CD4-positive, alpha-beta T cell treated with Interleukin-4 for 4 hours (primary cell): ENCODE measurements around the gene FAM216B.
"Not testable (repeated sequence)": the region's sequence is repeated elsewhere in the genome, so short reads cannot be mapped to it uniquely, and the experiment has no call there.

Experiments
- DNase-seq: peaks from one replicate; pipeline ENCODE4 v3.0.0-alpha.2; 2020

Gene FAM216B

GRCh38 chr13:42781352-42781751 lies at the start of gene FAM216B:
Gene FAM216B (plus strand): TSS chr13:42781584. CDS start chr13:42784068, 2,484 bp downstream.
- no peak for DNase-seq

DNA sequence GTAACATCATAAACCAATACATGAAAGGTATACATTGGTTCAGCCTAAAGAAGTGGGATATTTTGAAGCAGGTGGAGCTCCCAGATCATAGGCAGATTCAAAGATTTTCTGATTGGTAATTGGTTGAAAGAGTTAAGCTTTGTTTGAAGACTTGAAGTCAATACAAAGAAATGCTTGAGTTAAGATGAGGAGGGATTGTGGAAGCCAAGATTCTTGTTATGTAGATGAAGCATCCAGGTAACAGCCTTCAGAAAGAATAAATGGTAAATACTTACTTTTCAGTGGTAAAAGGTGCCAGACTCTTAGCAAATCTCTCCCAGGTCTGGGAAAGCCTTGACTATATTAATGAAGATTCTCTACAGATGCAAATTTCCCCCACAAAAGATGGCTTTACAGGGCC lies 49.3 kb upstream of the FAM216B start:
- DNase-seq: no peak

- no peak for DNase-seq
These were observed 48.3 kb upstream of the FAM216B start for GRCh38 chr13:42733046-42733445.

DNA sequence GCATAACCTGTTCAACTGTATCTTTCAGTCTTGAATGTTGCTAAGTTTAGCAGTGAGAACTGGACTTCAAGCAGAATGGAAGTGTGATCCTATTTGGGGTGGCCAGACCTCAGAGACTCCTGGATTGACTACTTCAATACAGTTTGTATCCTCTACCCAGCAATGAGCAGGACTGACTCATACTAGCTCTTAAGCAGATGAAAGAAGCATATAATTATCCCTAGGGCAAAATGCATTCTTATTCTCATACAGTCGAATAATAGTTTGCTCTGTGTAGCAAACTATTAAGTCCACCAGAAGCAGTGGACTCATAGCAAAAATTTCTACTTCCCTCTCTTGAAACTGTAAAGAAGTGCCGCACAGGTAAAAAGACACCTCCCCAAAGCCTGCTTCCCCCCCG lies 46.4 kb upstream of the FAM216B start:
- no peak for DNase-seq

DNA sequence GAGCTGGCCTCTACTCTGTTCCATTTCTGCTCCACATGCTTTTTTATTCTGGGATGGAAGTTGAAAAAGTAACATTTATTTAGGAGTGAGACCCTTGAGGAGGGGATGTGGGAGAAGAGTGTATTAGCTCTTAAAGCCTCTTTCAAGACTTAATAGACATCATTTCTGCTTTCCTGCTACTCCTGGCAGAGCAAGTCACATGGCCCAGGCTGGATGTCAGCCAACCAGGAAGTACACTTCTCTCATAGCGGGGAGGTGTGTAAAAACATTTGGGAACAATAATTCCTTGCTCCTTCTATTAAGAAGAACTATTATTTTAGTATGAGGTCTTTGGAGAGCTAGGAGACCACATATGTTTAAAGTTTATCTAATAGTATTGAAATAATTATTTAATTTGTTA lies 40.6 kb upstream of the FAM216B start:
- no peak for DNase-seq

- no peak for DNase-seq
These were observed 39.5 kb upstream of the FAM216B start for GRCh38 chr13:42741914-42742313.

- no peak for DNase-seq
These were observed 35.7 kb upstream of the FAM216B start for GRCh38 chr13:42745655-42746054.

DNA sequence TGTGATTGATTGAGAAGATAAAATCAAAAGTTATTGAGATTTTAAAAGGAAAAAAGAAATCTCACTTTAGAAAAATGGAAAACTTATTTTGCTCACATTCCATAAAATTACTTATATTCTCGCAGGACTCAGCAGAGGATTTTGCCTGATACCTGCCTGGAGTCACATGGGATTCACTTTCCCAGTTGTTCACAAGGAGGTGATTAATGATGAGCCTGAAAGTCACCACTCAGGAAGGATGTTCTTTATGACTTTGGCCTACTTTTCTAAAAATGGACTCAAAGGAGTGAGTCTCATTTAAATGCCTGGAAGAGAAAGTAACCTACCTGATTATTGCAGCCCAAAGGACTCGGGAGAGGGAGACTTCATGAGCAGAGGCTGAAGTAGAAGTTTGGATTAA lies 34.5 kb upstream of the FAM216B start:
- no peak for DNase-seq

DNA sequence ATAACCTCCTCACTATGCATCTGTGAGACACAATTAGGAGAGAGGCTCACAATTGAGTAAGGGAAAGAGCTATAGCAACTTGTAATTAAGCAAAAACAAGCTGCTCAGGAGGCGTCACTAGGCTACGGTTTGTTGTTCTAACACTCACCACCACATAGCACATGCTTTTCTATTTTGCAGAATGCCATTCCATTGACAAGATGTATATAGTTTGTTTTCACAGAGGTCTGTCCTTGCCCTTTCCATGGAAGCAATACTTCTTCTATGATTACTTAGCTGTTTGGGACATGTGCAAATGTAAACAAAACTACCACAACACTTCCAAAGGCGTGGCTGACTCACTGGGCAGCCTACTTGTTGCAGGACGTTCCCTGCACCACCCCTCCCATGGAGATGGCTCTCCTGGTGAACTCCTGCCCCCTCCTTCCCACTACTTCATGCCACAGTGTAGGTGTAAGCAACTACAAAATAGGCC lies 33.9 kb upstream of the FAM216B start:
- no peak for DNase-seq

DNA sequence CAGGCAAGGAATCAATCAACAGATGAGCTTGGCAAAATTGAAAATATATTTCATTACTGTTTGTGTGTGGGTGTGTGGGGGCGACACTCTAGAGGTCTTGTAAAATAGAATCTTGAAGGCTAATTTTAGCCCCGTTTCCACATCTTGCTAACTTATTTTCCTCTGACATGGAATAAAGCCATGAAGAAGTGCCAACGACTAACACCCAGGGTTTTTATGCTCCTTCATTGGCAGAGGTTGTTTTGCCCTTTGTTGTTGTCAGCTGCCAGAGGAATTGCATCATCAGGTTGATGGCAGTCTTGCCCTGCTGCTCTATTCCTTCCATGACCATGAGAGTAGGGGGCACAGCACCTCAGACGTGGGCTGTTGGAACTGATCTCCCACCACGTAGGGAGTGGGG lies 30.6 kb upstream of the FAM216B start:
- no peak for DNase-seq

DNA sequence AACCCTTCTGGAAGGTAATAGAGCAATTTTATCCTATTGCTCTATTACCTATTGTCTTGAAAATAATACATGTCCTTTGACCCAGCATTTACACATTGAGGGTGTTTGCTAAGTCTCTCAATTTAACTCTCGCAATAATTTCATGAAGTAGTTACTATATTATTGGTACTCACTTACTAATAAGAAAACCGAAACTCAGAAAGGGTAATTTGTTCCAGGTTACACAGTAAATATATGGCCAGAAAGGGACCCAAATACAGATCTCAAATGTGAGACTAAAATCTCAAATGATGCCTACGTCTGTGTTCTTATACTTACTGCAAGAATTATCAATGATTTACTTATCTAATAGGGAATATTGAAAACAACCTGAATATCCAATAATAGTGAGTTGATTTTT lies 29.7 kb upstream of the FAM216B start:
- no peak for DNase-seq

DNA sequence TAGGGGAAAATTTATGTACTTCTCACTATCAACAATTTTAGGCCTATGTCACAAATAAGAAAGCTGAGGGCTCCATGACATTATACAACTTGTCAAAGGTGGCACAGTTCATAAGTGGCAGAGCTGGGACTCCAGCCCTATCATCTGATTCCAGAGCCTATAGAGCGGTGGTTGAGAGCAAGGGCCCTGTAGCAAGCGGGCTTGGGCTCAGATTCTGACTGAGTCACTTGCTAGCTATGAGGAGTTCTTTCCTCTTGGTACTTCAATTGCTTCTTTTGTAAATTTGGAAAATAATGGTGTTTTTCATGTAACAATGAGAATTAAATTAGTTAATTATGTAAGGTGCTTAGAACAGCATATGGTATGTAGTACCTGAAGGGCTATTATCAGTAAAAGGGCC lies 28.7 kb upstream of the FAM216B start:
- DNase-seq: no peak

- DNase-seq: no peak
These were observed 27.7 kb upstream of the FAM216B start for GRCh38 chr13:42753697-42754096.

DNA sequence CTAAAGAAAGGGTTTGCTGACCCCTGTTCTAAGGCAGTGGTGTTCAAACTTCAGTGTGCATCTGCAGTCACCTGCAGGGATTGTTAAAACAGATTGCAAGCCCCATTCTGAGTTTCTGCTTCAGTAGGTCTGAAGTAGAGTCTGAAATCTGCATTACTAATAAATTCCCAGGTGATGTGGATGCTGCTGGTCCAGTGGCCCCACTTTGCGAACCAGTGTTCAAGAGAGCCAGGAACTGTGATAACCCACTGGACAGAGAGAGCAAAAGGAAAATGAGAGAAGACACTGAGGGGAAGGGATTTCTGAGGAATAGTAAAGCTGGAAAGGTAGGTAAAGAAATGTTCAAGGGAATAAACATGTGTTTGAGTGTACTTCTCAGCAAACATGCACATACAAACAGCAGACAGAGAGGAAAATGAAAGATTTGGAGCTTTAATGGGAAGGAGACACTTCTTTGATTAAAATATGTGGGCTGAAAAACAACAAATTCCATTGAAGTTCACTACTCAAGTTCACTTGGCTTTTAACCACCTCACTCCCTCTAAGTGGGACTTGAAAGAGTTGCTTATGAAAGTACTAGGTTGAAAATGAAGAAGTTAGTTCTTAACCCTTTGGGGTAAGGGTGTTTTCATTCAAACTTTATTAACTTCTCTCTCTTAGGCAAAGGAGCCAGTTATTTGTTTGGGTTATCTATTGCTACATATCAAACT lies 26.4 kb upstream of the FAM216B start:
- DNase-seq: no peak

DNA sequence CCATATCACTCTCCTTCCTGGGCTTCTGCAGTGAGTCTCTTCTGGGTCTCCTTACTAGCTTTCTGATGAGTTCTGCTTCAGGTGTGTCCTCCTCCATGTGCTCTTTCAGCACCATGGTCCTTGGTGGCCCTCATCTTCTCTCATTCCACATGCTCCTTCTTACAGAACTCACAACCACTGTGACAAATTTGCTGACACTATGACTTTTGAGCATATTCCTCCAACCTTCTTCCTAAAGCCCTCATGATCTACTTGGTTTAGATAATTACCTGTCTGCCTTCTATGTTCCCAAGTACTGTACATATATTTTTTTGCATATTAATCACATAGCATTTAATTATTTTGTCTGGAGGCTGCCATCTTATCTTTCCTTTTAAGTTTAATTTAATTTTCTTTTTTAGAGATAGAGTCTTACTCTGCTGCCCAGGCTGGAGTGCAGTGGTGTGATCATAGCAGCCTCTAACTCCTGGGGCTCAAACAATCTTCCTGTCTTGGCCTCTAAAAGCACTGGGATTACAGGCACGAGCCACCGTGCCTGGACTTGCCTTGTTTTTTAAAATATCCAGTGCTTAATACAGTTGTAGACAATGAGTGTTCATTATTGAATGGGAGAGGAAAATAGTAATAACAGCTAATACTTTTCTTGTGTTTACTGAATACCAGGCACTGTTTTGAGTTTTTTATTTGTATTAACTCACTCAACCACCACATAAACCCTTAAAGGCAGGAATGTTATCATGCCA lies 23.5 kb upstream of the FAM216B start:
- DNase-seq: no peak

- DNase-seq: no peak
These were observed 22.9 kb upstream of the FAM216B start for GRCh38 chr13:42758515-42758914.

GRCh38 chr13:42760951-42761350 lies 20.4 kb upstream of the FAM216B start:
- DNase-seq: no peak

GRCh38 chr13:42762251-42762650 lies 19.1 kb upstream of the FAM216B start:
- DNase-seq: no peak

- DNase-seq: no peak
These were observed 18.5 kb upstream of the FAM216B start for GRCh38 chr13:42762917-42763316.

DNA sequence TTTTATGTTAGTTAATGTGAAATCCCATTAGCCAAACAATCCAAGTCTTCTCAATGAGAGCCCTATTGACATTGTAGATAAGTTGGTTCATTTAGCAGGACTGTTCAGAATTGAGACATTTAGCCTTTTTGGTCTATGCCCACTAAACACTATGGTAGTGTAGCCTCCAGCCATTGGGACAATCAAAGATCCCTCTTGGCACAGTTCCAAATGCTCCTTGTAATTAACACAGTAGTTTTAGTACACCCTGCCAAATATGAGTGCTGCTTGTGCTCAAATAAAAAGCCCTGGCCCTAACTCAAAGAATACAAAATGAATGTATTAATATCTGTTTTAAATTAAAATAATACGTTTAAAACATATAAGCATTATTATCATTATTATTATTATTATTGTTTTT lies 15.4 kb upstream of the FAM216B start:
- no peak for DNase-seq

DNA sequence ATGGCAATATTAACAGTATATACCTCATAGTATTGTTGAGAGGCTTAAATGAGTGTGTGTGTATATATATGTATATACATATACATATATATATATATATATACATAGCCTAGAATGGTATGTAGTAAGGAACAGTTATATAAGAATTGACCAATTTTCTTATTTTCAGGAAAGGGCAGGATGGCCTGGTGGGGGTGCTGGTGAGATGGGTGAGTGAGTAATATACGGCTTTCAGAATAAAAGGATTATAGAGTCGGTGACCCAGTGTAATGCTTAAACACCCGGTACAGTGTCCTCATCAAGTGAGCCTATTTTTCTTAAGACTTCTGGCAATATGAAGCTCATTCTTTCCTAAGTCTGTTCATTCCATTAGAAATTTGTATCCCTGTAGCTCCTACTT lies 11.7 kb upstream of the FAM216B start:
- DNase-seq: no peak

GRCh38 chr13:42776558-42776957 lies 4.8 kb upstream of the FAM216B start:
- not testable (repeated sequence) for DNase-seq

DNA sequence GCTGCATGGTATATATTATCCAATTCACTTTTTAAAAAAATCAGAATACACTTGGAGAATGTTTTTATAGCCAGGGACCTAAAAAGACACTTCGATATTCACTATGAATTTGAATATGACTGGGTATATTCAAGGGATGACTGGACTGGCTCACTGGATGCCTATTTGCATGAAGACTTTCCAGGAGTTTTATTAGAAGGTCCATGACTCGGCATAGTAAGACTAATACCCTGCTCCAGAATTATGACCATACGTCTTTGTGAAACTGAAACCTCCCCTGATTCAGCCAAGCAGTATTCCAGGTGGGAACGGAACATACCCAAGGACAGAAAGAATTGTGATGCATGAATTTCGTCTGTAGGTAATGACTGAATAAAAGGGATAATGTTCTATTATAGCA lies 3.9 kb upstream of the FAM216B start:
- DNase-seq: no peak

- DNase-seq: no peak
These were observed 1.3 kb upstream of the FAM216B start for GRCh38 chr13:42780044-42780443.

GRCh38 chr13:42786715-42787114 lies 5.3 kb downstream of the FAM216B start:
- no peak for DNase-seq
